HepG2 (cell line): ENCODE measurements around the gene RUNDC1. TPM values are rescaled to one million over a fixed set of nuclear protein-coding genes. Genes with fewer than 3 reads are reported as not detected.

ENCODE experiments used
- ATM ChIP-seq: fragments of 450-650 bp; IDR thresholded peaks from 2 replicates; pipeline ENCODE4 v1.7.1; 2017; ENCODE audit warnings: mild to moderate bottlenecking, borderline replicate concordance
- GTF3A ChIP-seq: sonication (generic); formaldehyde crosslinking; conservative IDR thresholded peaks from 2 replicates; pipeline ENCODE4 v1.4.0; 2020; ENCODE audit warnings: mild to moderate bottlenecking, missing genetic modification reagents
- HNF1B ChIP-seq: sonication (generic); formaldehyde crosslinking; IDR thresholded peaks from 2 replicates; pipeline ENCODE4 v1.5.1; 2020; ENCODE audit warnings: mild to moderate bottlenecking, moderate library complexity, missing genetic modification reagents
- HOXA3 ChIP-seq: sonication (generic); formaldehyde crosslinking; IDR thresholded peaks from 2 replicates; pipeline ENCODE4 v1.5.0; 2020; ENCODE audit warnings: missing genetic modification reagents
- MBD4 ChIP-seq: IDR thresholded peaks from 2 replicates; pipeline ENCODE4 v1.6.1; 2012; ENCODE audit warnings: low read length, inconsistent platforms, borderline replicate concordance
- MIER2 ChIP-seq: IDR thresholded peaks from 2 replicates; pipeline ENCODE4 v1.6.1; 2016; ENCODE audit warnings: missing biosample characterization, missing genetic modification reagents
- PREB ChIP-seq: sonication (generic); formaldehyde crosslinking; IDR thresholded peaks from 2 replicates; pipeline ENCODE4 v1.4.0; 2020; ENCODE audit warnings: missing genetic modification reagents
- RFX5 ChIP-seq: IDR thresholded peaks from 2 replicates; pipeline ENCODE4 v1.6.1; 2011; ENCODE audit warnings: low read depth, low read length, improper control_type of control experiment
- SMAD3 ChIP-seq: sonication (generic); formaldehyde crosslinking; IDR thresholded peaks from 2 replicates; pipeline ENCODE4 v1.4.0; 2020; ENCODE audit warnings: missing genetic modification reagents
- STAT6 ChIP-seq: sonication (generic); formaldehyde crosslinking; IDR thresholded peaks from 2 replicates; pipeline ENCODE4 v1.4.0; 2020; ENCODE audit warnings: missing genetic modification reagents, mild to moderate bottlenecking, borderline replicate concordance
- TEAD2 ChIP-seq: sonication (generic); formaldehyde crosslinking; IDR thresholded peaks from 2 replicates; pipeline ENCODE4 v1.9.0; 2021; ENCODE audit warnings: missing genetic modification reagents
- ZNF18 ChIP-seq: sonication (generic); formaldehyde crosslinking; IDR thresholded peaks from 2 replicates; pipeline ENCODE4 v1.8.0; 2022; ENCODE audit warnings: mild to moderate bottlenecking, missing genetic modification reagents; ENCODE audit not compliant: insufficient replicate concordance
- ZNF280B ChIP-seq: sonication (generic); formaldehyde crosslinking; IDR thresholded peaks from 2 replicates; pipeline ENCODE4 v1.5.0; 2020; ENCODE audit warnings: missing genetic modification reagents, mild to moderate bottlenecking, borderline replicate concordance
- ZNF564 ChIP-seq: sonication (generic); formaldehyde crosslinking; IDR thresholded peaks from 2 replicates; pipeline ENCODE4 v1.8.1; 2023; ENCODE audit warnings: mild to moderate bottlenecking, missing genetic modification reagents
- ZNF660 ChIP-seq: sonication (generic); formaldehyde crosslinking; IDR thresholded peaks from 2 replicates; pipeline ENCODE4 v1.5.1; 2020; ENCODE audit warnings: mild to moderate bottlenecking, low read depth, missing genetic modification reagents, borderline replicate concordance
- ZNF777 ChIP-seq: sonication (generic); formaldehyde crosslinking; IDR thresholded peaks from 2 replicates; pipeline ENCODE4 v1.4.0; 2020; ENCODE audit warnings: missing genetic modification reagents
- polyA plus RNA-seq, 8 experiments: library from polyadenylated mRNA; depleted of rRNA in 3 of 8; stranded (reverse) in 7 of 8; unstranded in 1 of 8; fragments of >200 nt; fragmentation: Illumina TruSeq in 4 of 8; extraction: Trizol in 4 of 8; gene quantifications; 2 replicates each; pipeline versions ENCODE4 v1.2.1 to v1.2.3, GENCODE V29; 2011 to 2016; ENCODE audit warnings: low read depth in 4 of 8, missing spikeins in 1 of 8, mixed read lengths in 1 of 8; ENCODE audit not compliant: insufficient read depth in 1 of 8
- total RNA-seq, 5 experiments: library from RNA; depleted of rRNA; stranded (reverse); fragments of >200 nt; fragmentation: Illumina TruSeq; extraction: Trizol; gene quantifications; 2 replicates each; pipeline ENCODE4 v1.2.3, GENCODE V29; 2016; ENCODE audit warnings: low read depth in 1 of 5

The RUNDC1 gene
- total and polyA plus RNA-seq, 2 of the 13 experiments (the other 11 are each of a cell fraction or from before 2014, with no cell fraction given) = 10.3 to 11.4 TPM

- TF ChIP-seq ZNF18 (CRISPR knock-in tag) (peak; percentile 95), ATM (no peak), PREB (no peak), GTF3A (peak; percentile 95; the same call in 1 of the 2 replicates), HOXA3 (peak; percentile 99), MIER2 (CRISPR knock-in tag) (peak; percentile 89), ZNF777 (CRISPR knock-in tag) (peak; percentile 75), ZNF660 (CRISPR knock-in tag) (no peak; the same call in 1 of the 2 replicates), MBD4 (no peak; the same call in 1 of the 2 replicates), ZNF564 (CRISPR knock-in tag) (peak; percentile 73; the same call in 1 of the 2 replicates), SMAD3 (CRISPR knock-in tag) (peak; percentile 100), ZNF280B (CRISPR knock-in tag) (peak; percentile 94), RFX5 (0 out of 2 replicates have a peak, but pooled peaks have one; percentile 30), STAT6 (CRISPR knock-in tag) (peak; percentile 100), HNF1B (CRISPR knock-in tag) (peak; percentile 100), TEAD2 (CRISPR knock-in tag) (peak; percentile 46; the same call in 1 of the 2 replicates)
Measured at GRCh38 chr17:42997984-42998938, 17.9 kb downstream of the RUNDC1 start, which contains the start of gene RPL27 (continued).
